MM.1S (cell line): ENCODE data around the gene SALL4.

Experiments
- CTCF ChIP-seq: fragments of 300-600 bp; sonication (generic); IDR thresholded peaks from 2 replicates; pipeline ENCODE4 v1.5.1; 2016; ENCODE audit warnings: antibody characterized with exemption, low read length, mixed read lengths
- EZH2phosphoT487 ChIP-seq: fragments of 300-600 bp; sonication (generic); IDR thresholded peaks from 2 replicates; pipeline ENCODE4 v1.6.1; 2018; ENCODE audit warnings: antibody characterized with exemption, low read length

DNA sequence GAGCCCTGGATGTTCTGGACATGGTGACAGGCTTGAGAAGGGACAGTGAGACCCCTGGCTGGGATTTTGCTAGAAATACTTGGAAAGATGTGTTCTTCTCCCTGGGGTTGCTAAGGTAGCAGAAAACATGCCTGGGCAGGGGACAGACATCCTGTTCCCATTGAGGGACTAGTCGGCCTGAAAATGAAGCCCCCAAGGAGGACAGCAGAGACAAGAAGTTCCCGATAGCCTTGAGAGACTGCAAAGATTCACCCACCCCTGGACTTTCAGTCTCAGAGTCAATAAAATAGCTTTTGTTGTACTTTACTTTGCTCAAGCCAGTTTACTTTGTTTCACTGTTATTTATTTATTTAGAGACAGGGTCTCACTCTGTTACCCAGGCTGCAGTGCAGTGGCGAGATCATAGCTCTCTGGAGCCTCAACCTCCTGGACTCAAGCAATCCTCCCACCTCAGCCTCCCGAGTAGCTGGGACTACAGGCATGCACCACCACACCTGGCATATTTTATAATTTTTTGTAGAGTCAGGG lies 62.5 kb downstream of the SALL4 start:
- TF ChIP-seq EZH2phosphoT487 (no peak), CTCF (no peak)
